ELR (cell line): ENCODE results near the gene NTF4.
"Not testable (repeated sequence)": the region's sequence is repeated elsewhere in the genome, so short reads cannot be mapped to it uniquely, and the experiment has no call there.

Experiments used
- DNase-seq: peaks from one replicate; pipeline ENCODE4 v3.0.0-alpha.2; 2015; ENCODE audit warnings: low read depth

NTF4 gene

GRCh38 chr19:49056902-49057596 lies 7.6 kb downstream of the NTF4 start:
- peak; percentile 36 for DNase-seq

- peak; percentile 76 for DNase-seq
Observed at GRCh38 chr19:49056101-49056901, 8.3 kb downstream of the NTF4 start.

- peak; percentile 88 for DNase-seq
Observed at GRCh38 chr19:49050376-49051033, 14.1 kb downstream of the NTF4 start.

GRCh38 chr19:49049834-49050233 lies 14.8 kb downstream of the NTF4 start:
- not testable (repeated sequence) for DNase-seq

GRCh38 chr19:49049011-49049410 lies 15.6 kb downstream of the NTF4 start, which contains the start of gene CGB8:
Gene CGB8 (minus strand): TSS chr19:49049111. CDS start chr19:49048739, 372 bp downstream.
- DNase-seq, result not testable (repeated sequence)

GRCh38 chr19:49043548-49043947 lies 21.1 kb downstream of the NTF4 start, which contains the start of gene CGB5:
Gene CGB5 (plus strand): TSS chr19:49043848. CDS start chr19:49044210, 362 bp downstream.
- DNase-seq, result not testable (repeated sequence)

- DNase-seq, result not testable (repeated sequence)
Observed at GRCh38 chr19:49042666-49043065, 22.0 kb downstream of the NTF4 start.

- DNase-seq, result peak; percentile 80
Observed at GRCh38 chr19:49042177-49042576, 22.4 kb downstream of the NTF4 start.

- not testable (repeated sequence) for DNase-seq
Observed at GRCh38 chr19:49039736-49040135, 24.9 kb downstream of the NTF4 start.

- peak; percentile 93 for DNase-seq
Observed at GRCh38 chr19:49038557-49039276, 25.9 kb downstream of the NTF4 start.

GRCh38 chr19:49038111-49038510 lies 26.5 kb downstream of the NTF4 start:
- not testable (repeated sequence) for DNase-seq

- DNase-seq, result peak; percentile 37
Observed at GRCh38 chr19:49036815-49037214, 27.8 kb downstream of the NTF4 start, which contains the start of gene CGB1. Gene CGB1 (minus strand): TSS chr19:49036895. CDS start chr19:49036711, 184 bp downstream.

- not testable (repeated sequence) for DNase-seq
Observed at GRCh38 chr19:49031642-49032301, 32.8 kb downstream of the NTF4 start, which contains the start of gene CGB2. Gene CGB2 (plus strand): TSS chr19:49031890. CDS start chr19:49032096, 206 bp downstream.

- DNase-seq, result not testable (repeated sequence)
Observed at GRCh38 chr19:49030323-49030722, 34.3 kb downstream of the NTF4 start.

- DNase-seq, result peak; percentile 72
Observed at GRCh38 chr19:49029749-49030148, 34.9 kb downstream of the NTF4 start.

GRCh38 chr19:49028686-49029085 lies 35.9 kb downstream of the NTF4 start:
- DNase-seq, result not testable (repeated sequence)

- DNase-seq, result peak; percentile 50
Observed at GRCh38 chr19:49025599-49025998, 39.0 kb downstream of the NTF4 start.

GRCh38 chr19:49025088-49025487 lies 39.5 kb downstream of the NTF4 start:
- DNase-seq, result not testable (repeated sequence)

- DNase-seq, result not testable (repeated sequence)
Observed at GRCh38 chr19:49024233-49024632, 40.4 kb downstream of the NTF4 start, which contains the start of gene CGB3. Gene CGB3 (minus strand): TSS chr19:49024333. CDS start chr19:49023971, 362 bp downstream.

GRCh38 chr19:49022116-49022515 lies 42.5 kb downstream of the NTF4 start:
- no peak for DNase-seq
